ENCODE results near the gene SP140.

GRCh38 chr2:230225486-230225885, at the start of gene SP140:
- TF ChIP-seq HINFP (tag; conservative IDR thresholded peaks at IDR 0.05; ENCODE audit: low read depth) (no peak), POU5F1 (IDR thresholded peaks at IDR 0.05; ENCODE audit: borderline replicate concordance, low read depth, low read length, partially characterized antibody) (no peak), HDAC2 (IDR thresholded peaks at IDR 0.05) (no peak), PHF8 (IDR thresholded peaks at IDR 0.05; ENCODE audit: borderline replicate concordance, low read length) (no peak), CTCF (IDR thresholded peaks at IDR 0.05 in 2 of 3, conservative IDR thresholded peaks at IDR 0.05 in 1 of 3; ENCODE audit: insufficient read depth in 2 of 3, low read depth in 1 of 3, low read length in 3 of 3) (no peak), ZNF77 (CRISPR knock-in tag; IDR thresholded peaks at IDR 0.05) (no peak), KLF16 (IDR thresholded peaks at IDR 0.05) (no peak), HDGF (IDR thresholded peaks at IDR 0.05) (no peak), POLR2A (conservative IDR thresholded peaks at IDR 0.05) (no peak), GATAD2A (IDR thresholded peaks at IDR 0.05) (no peak)
